ENCODE data around the gene NUDT2.

GRCh38 chr9:34332076-34332964, 3.0 kb downstream of the NUDT2 start:
- TF ChIP-seq ZNF138 (tag by site-specific recombination; IDR thresholded peaks at IDR 0.05; ENCODE audit: borderline replicate concordance) (no peak), CTCF (tag by site-specific recombination; IDR thresholded peaks at IDR 0.05) (peak; percentile 48; the same call in 1 of the 2 replicates)
- TF ChIP-seq, protein P1, sequence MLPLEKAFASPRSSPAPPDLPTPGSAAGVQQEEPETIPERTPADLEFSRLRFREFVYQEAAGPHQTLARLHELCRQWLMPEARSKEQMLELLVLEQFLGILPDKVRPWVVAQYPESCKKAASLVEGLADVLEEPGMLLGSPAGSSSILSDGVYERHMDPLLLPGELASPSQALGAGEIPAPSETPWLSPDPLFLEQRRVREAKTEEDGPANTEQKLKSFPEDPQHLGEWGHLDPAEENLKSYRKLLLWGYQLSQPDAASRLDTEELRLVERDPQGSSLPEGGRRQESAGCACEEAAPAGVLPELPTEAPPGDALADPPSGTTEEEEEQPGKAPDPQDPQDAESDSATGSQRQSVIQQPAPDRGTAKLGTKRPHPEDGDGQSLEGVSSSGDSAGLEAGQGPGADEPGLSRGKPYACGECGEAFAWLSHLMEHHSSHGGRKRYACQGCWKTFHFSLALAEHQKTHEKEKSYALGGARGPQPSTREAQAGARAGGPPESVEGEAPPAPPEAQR (tag by site-specific recombination; IDR thresholded peaks at IDR 0.05): no peak
- TF ChIP-seq, protein P2, sequence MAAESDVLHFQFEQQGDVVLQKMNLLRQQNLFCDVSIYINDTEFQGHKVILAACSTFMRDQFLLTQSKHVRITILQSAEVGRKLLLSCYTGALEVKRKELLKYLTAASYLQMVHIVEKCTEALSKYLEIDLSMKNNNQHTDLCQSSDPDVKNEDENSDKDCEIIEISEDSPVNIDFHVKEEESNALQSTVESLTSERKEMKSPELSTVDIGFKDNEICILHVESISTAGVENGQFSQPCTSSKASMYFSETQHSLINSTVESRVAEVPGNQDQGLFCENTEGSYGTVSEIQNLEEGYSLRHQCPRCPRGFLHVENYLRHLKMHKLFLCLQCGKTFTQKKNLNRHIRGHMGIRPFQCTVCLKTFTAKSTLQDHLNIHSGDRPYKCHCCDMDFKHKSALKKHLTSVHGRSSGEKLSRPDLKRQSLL (tag by site-specific recombination; IDR thresholded peaks at IDR 0.05): no peak

Data from HEK293 (cell line).